Measurements from ENCODE around the gene ZBED5. TPM values are rescaled to one million over a fixed set of nuclear protein-coding genes. Genes with fewer than 3 reads are reported as not detected.
"Not testable (repeated sequence)": the region's sequence is repeated elsewhere in the genome, so short reads cannot be mapped to it uniquely, and the experiment has no call there.

Gene ZBED5
- total RNA-seq, 4 donors from 2014 or later = 24.6 to 82.7 (median 61.0) TPM

DNA sequence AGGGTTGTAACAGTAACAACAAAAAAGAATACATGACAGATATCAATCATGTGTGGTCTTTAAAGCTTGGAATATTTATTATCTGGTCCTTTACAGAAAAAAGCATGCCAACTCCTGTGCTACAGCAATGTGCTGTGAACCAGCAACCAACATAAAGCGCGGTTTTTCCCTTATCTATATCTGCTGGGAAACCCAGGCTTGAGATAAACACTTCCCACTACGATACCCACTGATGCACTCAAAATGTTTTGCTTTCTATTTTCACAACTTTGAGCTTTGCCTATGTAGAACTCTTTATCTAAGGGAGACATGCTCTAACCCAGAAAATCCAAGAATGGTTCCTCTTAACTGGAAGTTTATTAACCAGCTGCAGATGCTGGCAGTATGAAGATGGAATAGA is 19.0 kb downstream of the ZBED5 start:
- intact Hi-C loops (cut with DNase I; ENCODE audit: low total_unique reads) = no loop called here
- H3K27me3 ChIP-seq = no peaks in the 10 kb centered on the region
- TF ChIP-seq POLR2A (IDR thresholded peaks at IDR 0.05) = no peak
- TF ChIP-seq, protein P1, sequence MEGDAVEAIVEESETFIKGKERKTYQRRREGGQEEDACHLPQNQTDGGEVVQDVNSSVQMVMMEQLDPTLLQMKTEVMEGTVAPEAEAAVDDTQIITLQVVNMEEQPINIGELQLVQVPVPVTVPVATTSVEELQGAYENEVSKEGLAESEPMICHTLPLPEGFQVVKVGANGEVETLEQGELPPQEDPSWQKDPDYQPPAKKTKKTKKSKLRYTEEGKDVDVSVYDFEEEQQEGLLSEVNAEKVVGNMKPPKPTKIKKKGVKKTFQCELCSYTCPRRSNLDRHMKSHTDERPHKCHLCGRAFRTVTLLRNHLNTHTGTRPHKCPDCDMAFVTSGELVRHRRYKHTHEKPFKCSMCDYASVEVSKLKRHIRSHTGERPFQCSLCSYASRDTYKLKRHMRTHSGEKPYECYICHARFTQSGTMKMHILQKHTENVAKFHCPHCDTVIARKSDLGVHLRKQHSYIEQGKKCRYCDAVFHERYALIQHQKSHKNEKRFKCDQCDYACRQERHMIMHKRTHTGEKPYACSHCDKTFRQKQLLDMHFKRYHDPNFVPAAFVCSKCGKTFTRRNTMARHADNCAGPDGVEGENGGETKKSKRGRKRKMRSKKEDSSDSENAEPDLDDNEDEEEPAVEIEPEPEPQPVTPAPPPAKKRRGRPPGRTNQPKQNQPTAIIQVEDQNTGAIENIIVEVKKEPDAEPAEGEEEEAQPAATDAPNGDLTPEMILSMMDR (IDR thresholded peaks at IDR 0.05) = no peak

DNA sequence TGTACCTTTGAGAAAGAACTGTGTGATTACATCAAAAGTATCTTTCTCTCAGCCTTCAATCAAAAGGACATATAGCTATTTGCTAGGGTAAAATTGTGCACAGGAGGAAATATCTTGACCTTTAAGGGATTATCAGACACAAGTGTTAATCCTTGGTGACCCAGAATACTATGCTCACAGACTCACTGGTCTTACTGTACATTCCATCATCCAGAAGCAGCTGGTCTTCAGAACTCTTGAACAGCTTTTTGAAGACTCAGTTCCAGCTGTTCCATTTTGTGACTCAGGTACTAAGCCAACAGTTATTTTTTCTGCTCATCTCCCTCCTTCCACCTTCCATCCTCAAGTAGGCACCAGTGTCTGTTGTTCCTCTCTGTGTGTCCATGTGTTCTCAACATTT is 19.8 kb downstream of the ZBED5 start:
- H3K4me1 ChIP-seq = no peaks in the 10 kb centered on the region
- no peaks in the 10 kb centered on the region for H3K27me3 ChIP-seq
- no peaks in the 10 kb centered on the region for H3K36me3 ChIP-seq
- no peaks in the 10 kb centered on the region for H3K9me3 ChIP-seq
- H3K4me3 ChIP-seq = no peak overlapping the region
- DNase-seq = no peak
- H3K27ac ChIP-seq = no peak overlapping the region
- TF ChIP-seq POLR2A (IDR thresholded peaks at IDR 0.05) = no peak
- TF ChIP-seq, protein P1 (IDR thresholded peaks at IDR 0.05) = no peak
- intact Hi-C loops (cut with DNase I; ENCODE audit: low total_unique reads) = no loop called here

More for the DNA sequence above, 19.0 kb downstream of the ZBED5 start:
- H3K4me3 ChIP-seq = no peak overlapping the region
- H3K9me3 ChIP-seq = no peaks in the 10 kb centered on the region
- no peak for DNase-seq
- no peaks in the 10 kb centered on the region for H3K4me1 ChIP-seq
- no peak overlapping the region for H3K27ac ChIP-seq
- H3K36me3 ChIP-seq = no peaks in the 10 kb centered on the region

DNA sequence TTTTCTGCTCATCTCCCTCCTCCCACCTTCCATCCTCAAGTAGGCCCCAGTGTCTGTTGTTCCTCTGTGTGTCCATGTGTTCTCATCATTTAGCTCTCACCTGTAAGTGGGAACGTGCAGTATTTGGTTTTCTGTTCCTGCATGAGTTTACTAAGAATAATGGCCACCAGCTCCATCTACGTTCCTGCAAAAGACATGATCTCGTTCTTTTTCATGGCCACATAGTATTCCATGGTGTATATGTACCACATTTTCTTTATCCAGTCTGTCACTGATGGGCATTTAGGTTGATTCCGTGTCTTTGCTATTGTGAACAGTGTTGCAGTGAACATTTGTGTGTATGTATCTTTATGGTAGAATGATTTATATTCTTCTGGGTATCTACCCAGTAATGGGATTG is 21.0 kb downstream of the ZBED5 start:
- H3K4me1 ChIP-seq; H3K4me3 ChIP-seq; H3K9me3 ChIP-seq; intact Hi-C loops (cut with DNase I; ENCODE audit: low total_unique reads); H3K27me3 ChIP-seq; DNase-seq; H3K27ac ChIP-seq; H3K36me3 ChIP-seq: not testable (repeated sequence)

DNA sequence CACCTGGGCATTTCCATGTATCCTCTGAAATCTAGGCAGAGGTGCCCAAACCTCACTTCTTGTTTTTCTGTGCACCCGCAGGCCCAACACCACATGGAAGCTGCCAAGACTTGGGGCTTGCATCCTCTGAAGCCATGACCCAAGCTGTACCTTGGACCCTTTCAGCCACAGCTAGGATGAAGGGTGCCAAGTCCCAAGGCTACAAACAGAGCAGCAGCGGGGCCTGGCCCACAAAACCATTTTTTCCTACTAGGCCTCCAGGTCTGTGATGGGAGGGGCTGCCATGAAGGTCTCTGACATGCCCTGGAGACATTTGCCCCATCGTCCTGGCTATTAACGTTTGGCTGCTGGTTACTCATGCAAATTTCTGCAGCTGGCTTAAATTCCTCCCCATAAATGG is 28.7 kb downstream of the ZBED5 start:
- Histone ChIP-seq H3K9me3 (no peaks in the 10 kb centered on the region), H3K27me3 (no peaks in the 10 kb centered on the region), H3K4me1 (no peaks in the 10 kb centered on the region), H3K27ac (no peak overlapping the region), H3K36me3 (no peaks in the 10 kb centered on the region), H3K4me3 (no peak overlapping the region)
- no peak for DNase-seq
- TF ChIP-seq POLR2A (IDR thresholded peaks at IDR 0.05) = no peak
- TF ChIP-seq, protein P1 (IDR thresholded peaks at IDR 0.05) = no peak
- intact Hi-C loops (cut with DNase I; ENCODE audit: low total_unique reads) = no loop called here

DNA sequence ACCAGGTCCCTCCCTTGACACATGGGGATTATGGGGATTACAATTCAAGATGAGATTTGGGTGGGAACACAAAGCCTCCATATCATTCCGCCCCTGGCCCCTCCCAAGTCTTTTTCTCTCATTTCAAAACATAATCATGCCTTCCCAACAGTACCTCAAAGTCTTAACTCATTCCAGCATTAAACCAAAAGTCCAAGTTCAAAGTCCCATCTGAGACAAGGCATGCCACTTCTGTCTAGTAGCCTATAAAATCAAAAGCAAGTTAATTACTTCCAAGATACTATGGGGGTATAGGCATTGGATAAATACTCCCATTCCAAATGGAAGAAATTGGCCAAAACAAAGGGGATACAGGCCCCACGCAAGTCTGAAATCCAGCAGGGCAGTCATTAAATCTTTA is 29.5 kb downstream of the ZBED5 start:
- no peaks in the 10 kb centered on the region for H3K36me3 ChIP-seq
- TF ChIP-seq, protein P1 (IDR thresholded peaks at IDR 0.05) = no peak
- TF ChIP-seq POLR2A (IDR thresholded peaks at IDR 0.05) = no peak
- intact Hi-C loops (cut with DNase I; ENCODE audit: low total_unique reads) = no loop called here

DNA sequence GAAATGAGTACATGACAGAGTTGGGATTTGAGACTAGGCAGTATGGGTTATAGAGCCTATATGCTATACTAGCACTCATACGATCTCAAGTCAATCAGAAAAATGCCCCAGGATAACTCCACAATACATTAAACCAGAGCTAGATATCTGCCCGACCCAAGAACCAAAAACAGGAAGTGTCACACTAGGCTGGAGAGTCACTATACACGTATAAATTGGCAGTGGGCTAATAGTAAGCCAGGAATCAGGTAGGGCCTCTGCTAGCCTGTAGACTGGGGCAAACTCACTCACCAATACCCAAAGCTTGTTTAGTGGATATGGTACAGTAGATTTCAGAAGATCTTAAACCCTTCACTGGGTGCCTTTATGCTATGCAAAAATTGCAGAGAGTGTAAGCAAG is 33.0 kb downstream of the ZBED5 start:
- Histone ChIP-seq H3K9me3 (no peaks in the 10 kb centered on the region), H3K4me1 (no peaks in the 10 kb centered on the region), H3K27me3 (no peaks in the 10 kb centered on the region), H3K27ac (no peak overlapping the region), H3K36me3 (no peaks in the 10 kb centered on the region), H3K4me3 (no peak overlapping the region)
- intact Hi-C loops (cut with DNase I; ENCODE audit: low total_unique reads) = no loop called here
- TF ChIP-seq, protein P1 (IDR thresholded peaks at IDR 0.05) = no peak
- no peak for TF ChIP-seq POLR2A (IDR thresholded peaks at IDR 0.05)
- DNase-seq = no peak

More for the DNA sequence above, 29.5 kb downstream of the ZBED5 start:
- H3K27me3 ChIP-seq = no peaks in the 10 kb centered on the region
- no peaks in the 10 kb centered on the region for H3K4me1 ChIP-seq
- no peak overlapping the region for H3K4me3 ChIP-seq
- H3K27ac ChIP-seq = no peak overlapping the region
- no peak for DNase-seq
- no peaks in the 10 kb centered on the region for H3K9me3 ChIP-seq
